ENCODE data around the gene ANO1.

ANO1 gene

GRCh38 chr11:70099578-70100279, 21.6 kb downstream of the ANO1 start:
- DNase-seq, result no peak

GRCh38 chr11:70100280-70100603, 22.1 kb downstream of the ANO1 start:
- DNase-seq, result no peak

- no peak for DNase-seq
Observed at GRCh38 chr11:70100791-70101190, 22.7 kb downstream of the ANO1 start.

- no peak for DNase-seq
Observed at GRCh38 chr11:70103256-70103975, 25.3 kb downstream of the ANO1 start.

GRCh38 chr11:70104419-70104818, 26.3 kb downstream of the ANO1 start:
- DNase-seq, result no peak

GRCh38 chr11:70104961-70105360, 26.8 kb downstream of the ANO1 start:
- no peak for DNase-seq

GRCh38 chr11:70105369-70105754, 27.2 kb downstream of the ANO1 start:
- DNase-seq, result no peak

GRCh38 chr11:70105755-70106571, 27.8 kb downstream of the ANO1 start:
- DNase-seq, result no peak

GRCh38 chr11:70106757-70107156, 28.6 kb downstream of the ANO1 start:
- no peak for DNase-seq

- no peak for DNase-seq
Observed at GRCh38 chr11:70107191-70107590, 29.1 kb downstream of the ANO1 start.

- no peak for DNase-seq
Observed at GRCh38 chr11:70107756-70108155, 29.6 kb downstream of the ANO1 start.

- DNase-seq, result peak; percentile 57
Observed at GRCh38 chr11:70108250-70108649, 30.1 kb downstream of the ANO1 start.

- peak; percentile 69 for DNase-seq
Observed at GRCh38 chr11:70109006-70109405, 30.9 kb downstream of the ANO1 start.

- no peak for DNase-seq
Observed at GRCh38 chr11:70109903-70110302, 31.8 kb downstream of the ANO1 start.

GRCh38 chr11:70110538-70111055, 32.5 kb downstream of the ANO1 start:
- DNase-seq, result no peak

- peak; percentile 78 for DNase-seq
Observed at GRCh38 chr11:70111269-70112016, 33.3 kb downstream of the ANO1 start.

- no peak for DNase-seq
Observed at GRCh38 chr11:70112017-70112434, 33.9 kb downstream of the ANO1 start.

GRCh38 chr11:70113801-70114200, 35.7 kb downstream of the ANO1 start:
- no peak for DNase-seq

GRCh38 chr11:70115778-70116177, 37.7 kb downstream of the ANO1 start:
- no peak for DNase-seq

- no peak for DNase-seq
Observed at GRCh38 chr11:70116386-70117065, 38.4 kb downstream of the ANO1 start.

- no peak for DNase-seq
Observed at GRCh38 chr11:70117567-70118145, 39.5 kb downstream of the ANO1 start.

- no peak for DNase-seq
Observed at GRCh38 chr11:70118642-70119041, 40.5 kb downstream of the ANO1 start.
